GM13976 (cell line): ENCODE data around the gene GPC3.

Experiments used
- DNase-seq: peaks from one replicate; pipeline ENCODE4 v3.0.0; 2012; ENCODE audit warnings: low spot score
- in situ Hi-C: fragments of 300-500 bp; cut with MboI; formaldehyde crosslinking; loops from one replicate; pipeline ENCODE4 v1.12.0; 2022; ENCODE audit warnings: low sequenced_read_pairs, mixed read lengths, inconsistent platforms; ENCODE audit not compliant: unreplicated experiment
- TF ChIP-seq, protein P1 (sequence below): IDR thresholded peaks from 2 replicates; pipeline ENCODE4 v1.5.1; 2012; ENCODE audit warnings: borderline replicate concordance, mild to moderate bottlenecking; ENCODE audit not compliant: insufficient read depth; ENCODE audit errors: extremely low read depth, missing control alignments, control extremely low read depth

Gene GPC3

GRCh38 chrX:133658293-133658911, 327.0 kb downstream of the GPC3 start:
- DNase-seq = no peak
- in situ Hi-C loops = no loop called here
- TF ChIP-seq, protein P1, sequence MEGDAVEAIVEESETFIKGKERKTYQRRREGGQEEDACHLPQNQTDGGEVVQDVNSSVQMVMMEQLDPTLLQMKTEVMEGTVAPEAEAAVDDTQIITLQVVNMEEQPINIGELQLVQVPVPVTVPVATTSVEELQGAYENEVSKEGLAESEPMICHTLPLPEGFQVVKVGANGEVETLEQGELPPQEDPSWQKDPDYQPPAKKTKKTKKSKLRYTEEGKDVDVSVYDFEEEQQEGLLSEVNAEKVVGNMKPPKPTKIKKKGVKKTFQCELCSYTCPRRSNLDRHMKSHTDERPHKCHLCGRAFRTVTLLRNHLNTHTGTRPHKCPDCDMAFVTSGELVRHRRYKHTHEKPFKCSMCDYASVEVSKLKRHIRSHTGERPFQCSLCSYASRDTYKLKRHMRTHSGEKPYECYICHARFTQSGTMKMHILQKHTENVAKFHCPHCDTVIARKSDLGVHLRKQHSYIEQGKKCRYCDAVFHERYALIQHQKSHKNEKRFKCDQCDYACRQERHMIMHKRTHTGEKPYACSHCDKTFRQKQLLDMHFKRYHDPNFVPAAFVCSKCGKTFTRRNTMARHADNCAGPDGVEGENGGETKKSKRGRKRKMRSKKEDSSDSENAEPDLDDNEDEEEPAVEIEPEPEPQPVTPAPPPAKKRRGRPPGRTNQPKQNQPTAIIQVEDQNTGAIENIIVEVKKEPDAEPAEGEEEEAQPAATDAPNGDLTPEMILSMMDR = no peak

DNA sequence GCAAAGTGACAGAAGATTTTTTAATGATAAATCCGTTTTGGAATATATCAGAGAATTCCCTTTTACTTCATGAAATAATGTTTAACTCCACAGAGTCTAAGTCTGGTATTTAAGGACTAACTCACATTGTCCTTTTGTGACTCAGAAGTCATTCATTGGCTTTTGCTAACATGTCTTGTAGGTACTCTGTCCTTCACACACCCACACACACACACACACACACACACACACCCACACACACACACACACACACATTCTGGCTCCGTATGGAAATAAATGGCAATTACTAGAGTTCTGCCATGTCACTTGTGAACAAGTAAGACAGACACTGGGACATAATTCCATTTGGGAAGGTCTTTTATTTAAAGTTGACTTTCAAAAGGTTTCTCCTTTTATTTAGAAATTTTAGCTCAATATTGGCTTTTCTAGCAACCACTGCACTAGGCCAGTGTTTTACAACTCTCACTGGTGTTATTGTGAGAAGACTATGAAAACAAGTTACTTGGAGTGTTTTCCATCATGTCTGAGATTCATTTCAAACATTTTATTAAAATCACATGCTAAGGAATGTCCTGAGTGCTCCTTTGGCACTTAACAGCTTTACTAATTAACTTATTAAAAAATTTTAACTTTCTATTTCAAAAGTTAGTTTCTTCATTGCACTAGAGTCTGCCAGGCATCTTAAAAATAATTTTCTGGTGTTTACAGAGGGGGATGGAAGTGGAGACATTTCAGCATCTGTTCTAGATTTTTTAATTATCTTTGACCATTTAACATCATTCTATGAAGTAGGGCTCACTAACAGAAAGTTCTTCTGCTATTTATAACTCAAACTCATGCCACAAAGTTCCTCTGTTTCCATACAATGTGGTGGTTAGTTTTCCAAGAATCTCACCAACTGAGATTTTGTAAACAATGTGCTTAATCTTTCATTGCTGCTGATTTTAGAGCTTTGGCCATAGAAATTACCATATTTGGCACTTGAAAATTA, 329.8 kb downstream of the GPC3 start:
- TF ChIP-seq, protein P1 = no peak
- in situ Hi-C loops = no loop called here

GRCh38 chrX:133654811-133655210, 330.6 kb downstream of the GPC3 start:
- no peak for DNase-seq
- TF ChIP-seq, protein P1 = no peak
- in situ Hi-C loops = no loop called here

More for the DNA sequence above, 329.8 kb downstream of the GPC3 start:
- DNase-seq = no peak

DNA sequence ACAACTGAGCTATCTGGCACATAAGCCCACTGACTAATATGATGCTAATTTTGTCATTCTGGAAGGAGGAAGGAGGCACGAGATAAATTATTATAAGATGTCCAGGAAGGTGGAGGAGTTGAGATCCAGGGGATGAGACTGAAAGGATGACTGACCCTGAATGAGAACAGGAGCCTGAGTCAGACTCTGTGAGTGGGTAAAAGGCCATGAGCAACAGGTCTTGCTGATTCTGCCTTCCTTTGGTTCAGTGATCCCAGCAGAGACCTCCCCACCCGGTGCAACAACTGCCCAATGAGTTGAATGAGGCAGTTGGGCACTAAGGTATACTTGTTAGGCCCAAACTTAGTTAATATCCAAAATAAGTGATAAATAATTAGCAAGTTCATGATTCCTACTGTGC, 332.0 kb downstream of the GPC3 start:
- in situ Hi-C loops = no loop called here

GRCh38 chrX:133652185-133652584, 333.2 kb downstream of the GPC3 start:
- TF ChIP-seq, protein P1 = no peak
- in situ Hi-C loops = no loop called here
- no peak for DNase-seq

More for the DNA sequence above, 332.0 kb downstream of the GPC3 start:
- TF ChIP-seq, protein P1 = no peak
- DNase-seq = no peak

GRCh38 chrX:133650239-133650638, 335.2 kb downstream of the GPC3 start:
- TF ChIP-seq, protein P1 = no peak
- no peak for DNase-seq
- in situ Hi-C loops = no loop called here
